NCI-H526 treated with DMSO at 0.1 percent for 48 hours (cell line): ENCODE data around the gene FRMD5.
A peak's percentile ranks its signal among the peaks of the same experiment; 100 is the strongest.

Experiments
- DNase-seq: peaks from one replicate; lab custom pipeline; 2025; lab: John Stamatoyannopoulos, UW

FRMD5 gene

GRCh38 chr15:43923553-43923952 lies 271.5 kb downstream of the FRMD5 start:
- DNase-seq: no peak

GRCh38 chr15:43922021-43922420 lies 273.1 kb downstream of the FRMD5 start:
- no peak for DNase-seq

GRCh38 chr15:43920815-43921214 lies 274.3 kb downstream of the FRMD5 start:
- no peak for DNase-seq

- no peak for DNase-seq
Measured at GRCh38 chr15:43920254-43920600, 274.8 kb downstream of the FRMD5 start.

GRCh38 chr15:43919540-43920253 lies 275.4 kb downstream of the FRMD5 start:
- no peak for DNase-seq

- DNase-seq: no peak
Measured at GRCh38 chr15:43918717-43919116, 276.4 kb downstream of the FRMD5 start.

GRCh38 chr15:43916326-43916660 lies 278.8 kb downstream of the FRMD5 start:
- no peak for DNase-seq

- DNase-seq: no peak
Measured at GRCh38 chr15:43915631-43916325, 279.3 kb downstream of the FRMD5 start.

- DNase-seq: no peak
Measured at GRCh38 chr15:43913941-43914340, 281.1 kb downstream of the FRMD5 start.

GRCh38 chr15:43913026-43913780 lies 281.9 kb downstream of the FRMD5 start:
- no peak for DNase-seq

GRCh38 chr15:43912208-43912607 lies 282.9 kb downstream of the FRMD5 start:
- no peak for DNase-seq

- no peak for DNase-seq
Measured at GRCh38 chr15:43911235-43911781, 283.8 kb downstream of the FRMD5 start.

- no peak for DNase-seq
Measured at GRCh38 chr15:43908516-43909050, 286.5 kb downstream of the FRMD5 start.

GRCh38 chr15:43905755-43906154 lies 289.3 kb downstream of the FRMD5 start:
- no peak for DNase-seq

GRCh38 chr15:43903864-43904290 lies 291.2 kb downstream of the FRMD5 start:
- DNase-seq: peak; percentile 60

- DNase-seq: no peak
Measured at GRCh38 chr15:43901495-43901894, 293.6 kb downstream of the FRMD5 start.

GRCh38 chr15:43900996-43901395 lies 294.1 kb downstream of the FRMD5 start:
- DNase-seq: no peak

GRCh38 chr15:43899928-43900327 lies 295.1 kb downstream of the FRMD5 start:
- no peak for DNase-seq

GRCh38 chr15:43898891-43899290 lies 296.2 kb downstream of the FRMD5 start:
- no peak for DNase-seq

GRCh38 chr15:43896543-43896942 lies 298.5 kb downstream of the FRMD5 start:
- DNase-seq: no peak

GRCh38 chr15:43895586-43895985 lies 299.5 kb downstream of the FRMD5 start:
- no peak for DNase-seq

GRCh38 chr15:43893956-43894355 lies 301.1 kb downstream of the FRMD5 start:
- DNase-seq: no peak

GRCh38 chr15:43889042-43889441 lies 306.0 kb downstream of the FRMD5 start:
- DNase-seq: no peak
